ENCODE measurements around the gene BCL2.
"Not testable (repeated sequence)": the region's sequence is repeated elsewhere in the genome, so short reads cannot be mapped to it uniquely, and the experiment has no call there.

BCL2 gene

GRCh38 chr18:63197246-63197869 lies 122.2 kb downstream of the BCL2 start:
- no peak for DNase-seq

GRCh38 chr18:63195326-63196159 lies 124.0 kb downstream of the BCL2 start:
- DNase-seq = no peak

GRCh38 chr18:63192885-63193349 lies 126.7 kb downstream of the BCL2 start:
- DNase-seq = no peak

DNA sequence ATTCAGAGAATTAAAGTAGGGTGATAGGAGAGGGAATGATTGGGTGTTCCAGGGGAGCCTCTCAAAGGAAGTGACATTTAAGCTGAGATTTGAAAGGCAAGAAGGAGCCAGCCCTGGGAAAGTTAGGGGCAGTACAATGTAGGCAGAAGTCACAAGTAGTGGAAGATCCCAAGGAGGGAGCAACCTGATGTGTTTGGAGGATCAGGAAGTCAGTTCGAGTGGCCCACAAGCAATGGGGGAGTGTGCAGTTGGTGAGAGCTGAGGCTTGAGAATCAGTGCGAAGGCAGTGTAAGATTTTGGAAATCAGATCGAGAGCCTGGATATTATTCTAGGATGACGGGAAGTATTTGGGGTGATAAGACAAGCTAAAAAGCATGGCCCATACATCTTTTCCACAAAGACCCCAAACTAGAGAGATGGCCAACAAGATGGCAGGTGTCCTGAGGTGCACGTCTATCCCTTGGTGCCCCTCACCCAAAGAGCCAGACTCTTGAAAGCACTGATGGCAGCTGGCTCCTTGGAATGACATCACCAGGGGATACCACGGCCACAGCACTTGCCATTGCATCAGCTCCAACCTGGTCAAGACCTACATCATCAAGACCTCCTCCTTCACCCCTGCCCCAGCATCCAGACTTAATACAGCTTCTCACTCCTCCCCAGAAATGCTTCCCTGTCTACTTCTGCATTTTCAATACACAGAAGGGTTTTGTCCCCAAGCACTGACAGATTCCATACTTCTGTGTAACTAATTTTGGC lies 127.3 kb downstream of the BCL2 start:
- no peak for DNase-seq

DNA sequence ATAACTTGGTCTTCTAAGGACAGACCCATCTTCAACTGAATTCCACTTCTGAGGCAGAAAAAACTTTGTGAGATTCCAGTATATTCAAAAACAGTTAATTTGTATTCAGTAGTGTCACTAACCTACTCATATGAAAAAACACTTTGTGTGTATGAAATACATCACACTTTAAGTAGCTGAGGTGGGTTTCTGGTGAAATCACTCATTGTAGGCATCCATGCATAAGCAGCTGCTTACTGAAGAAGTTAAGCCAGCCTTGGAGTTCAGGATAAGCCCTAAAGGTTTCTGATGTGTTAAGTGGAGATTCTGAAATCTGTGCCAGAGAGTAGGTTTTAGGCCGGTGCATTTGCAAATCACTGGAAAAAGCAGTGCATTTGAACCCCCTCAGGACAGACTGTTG lies 128.2 kb downstream of the BCL2 start:
- DNase-seq = no peak

DNA sequence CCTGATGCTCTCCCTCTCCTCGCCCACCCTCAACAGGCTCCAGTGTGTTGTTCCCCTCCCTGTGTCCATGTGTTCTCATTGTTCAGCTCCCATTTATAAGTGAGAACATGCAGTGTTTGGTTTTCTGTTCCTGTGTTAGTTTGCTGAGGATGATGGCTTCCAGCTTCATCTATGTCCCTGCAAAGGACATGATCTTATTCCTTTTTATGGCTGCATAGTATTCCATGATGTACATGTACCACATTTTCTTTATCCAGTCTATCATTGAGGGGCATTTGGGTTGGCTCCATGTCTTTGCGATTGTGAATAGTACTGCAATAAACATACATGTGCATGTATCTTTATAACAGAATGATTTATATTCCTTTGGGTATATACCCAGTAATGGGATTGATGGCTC lies 128.7 kb downstream of the BCL2 start:
- not testable (repeated sequence) for DNase-seq

DNA sequence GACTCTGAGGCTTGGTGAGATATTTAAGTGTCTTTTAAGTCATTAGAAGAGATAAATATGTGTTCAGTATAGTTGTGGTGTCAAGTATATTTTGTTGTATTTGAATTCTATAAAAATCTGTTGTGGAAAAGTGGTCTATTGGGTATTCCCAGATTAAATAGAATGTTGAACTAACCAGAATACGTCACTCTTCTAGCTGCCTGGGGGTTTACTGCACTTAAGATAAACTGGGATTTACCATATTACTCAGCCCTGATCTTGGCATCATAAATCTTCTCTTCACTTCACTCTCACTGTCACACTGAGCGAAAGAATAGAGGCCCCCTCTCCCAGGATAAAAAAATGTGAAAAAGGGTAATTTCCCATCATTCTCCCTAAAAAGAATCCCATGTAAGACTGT lies 129.8 kb downstream of the BCL2 start:
- no peak for DNase-seq

DNA sequence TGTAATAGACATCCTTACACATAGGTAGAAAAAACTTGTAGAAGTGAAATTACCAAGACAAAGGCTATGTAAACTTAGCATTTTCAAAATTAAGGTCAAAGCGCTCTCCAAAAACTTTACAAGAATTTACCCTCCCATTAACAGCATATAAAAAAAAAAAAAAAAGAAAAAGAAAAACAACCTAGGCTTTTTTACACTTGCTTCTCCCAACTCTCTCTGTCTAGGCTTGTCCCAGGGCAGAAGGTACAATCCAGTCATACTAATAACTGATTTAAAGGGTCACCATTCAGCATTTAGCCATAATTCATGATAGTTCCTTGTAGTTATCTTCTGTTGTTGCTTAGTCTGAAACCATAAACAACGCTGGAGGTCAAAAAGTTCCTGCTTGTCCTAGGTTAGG lies 130.5 kb downstream of the BCL2 start:
- DNase-seq = no peak

DNA sequence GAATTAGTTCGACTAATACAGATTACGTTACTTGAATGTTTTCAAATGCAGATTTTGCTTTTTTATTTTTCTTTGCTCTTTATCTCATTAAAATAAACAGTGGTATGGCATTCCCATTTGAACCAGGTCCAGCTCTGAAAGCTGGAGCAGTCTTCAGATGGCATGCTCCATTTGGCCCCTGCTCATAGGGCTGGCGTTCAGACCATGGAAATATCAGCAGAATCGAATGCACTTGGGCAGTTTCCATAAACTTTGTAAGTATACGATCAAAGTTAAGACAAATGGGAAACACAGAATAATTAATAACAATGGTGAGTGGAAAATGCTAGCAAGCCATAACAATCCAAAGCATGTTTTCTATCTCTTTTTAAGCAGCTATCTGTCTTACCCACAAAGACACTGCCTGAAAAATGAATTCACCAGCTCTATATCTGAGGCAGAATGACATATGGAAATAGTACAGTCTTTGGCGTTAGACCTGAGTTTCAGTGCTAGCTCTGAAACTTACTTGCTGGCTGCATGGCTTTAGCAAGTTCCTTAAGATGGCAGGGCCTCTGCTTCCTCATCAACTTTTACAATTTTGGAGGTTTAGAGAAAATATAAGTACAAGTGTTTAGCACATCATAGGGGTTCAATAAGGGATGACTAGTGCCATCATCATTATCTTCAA lies 131.6 kb downstream of the BCL2 start:
- DNase-seq = no peak

- DNase-seq = no peak
Observed at GRCh38 chr18:63187223-63187574, 132.4 kb downstream of the BCL2 start.

- DNase-seq = no peak
Observed at GRCh38 chr18:63186520-63187222, 132.9 kb downstream of the BCL2 start.

- no peak for DNase-seq
Observed at GRCh38 chr18:63185984-63186383, 133.6 kb downstream of the BCL2 start.

GRCh38 chr18:63183952-63184770 lies 135.4 kb downstream of the BCL2 start:
- no peak for DNase-seq

- DNase-seq = no peak
Observed at GRCh38 chr18:63183378-63183777, 136.2 kb downstream of the BCL2 start.

GRCh38 chr18:63182861-63183260 lies 136.7 kb downstream of the BCL2 start:
- no peak for DNase-seq

DNA sequence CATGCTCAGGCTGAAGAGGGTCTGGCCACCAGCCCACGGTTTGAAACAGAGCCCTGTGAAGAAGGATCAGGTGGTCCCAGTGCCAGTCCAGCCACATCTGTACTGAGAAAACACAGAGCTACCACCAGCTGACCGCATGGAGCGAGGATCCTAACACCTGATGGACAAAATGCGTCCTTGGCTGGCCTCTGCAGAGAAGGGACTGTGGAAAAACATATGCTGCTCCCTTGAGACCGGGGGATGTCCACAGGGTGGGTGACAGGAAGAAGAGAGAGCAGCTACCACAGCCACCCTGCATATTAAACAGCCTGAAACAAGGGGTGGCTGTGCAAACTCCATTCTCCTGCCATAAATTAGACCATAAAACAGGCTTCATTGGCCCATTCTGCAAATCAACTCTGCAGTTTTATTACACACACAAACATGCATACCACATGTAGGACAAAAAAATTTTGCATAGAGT lies 137.2 kb downstream of the BCL2 start:
- DNase-seq = peak; percentile 88

- DNase-seq = no peak
Observed at GRCh38 chr18:63181706-63182309, 137.8 kb downstream of the BCL2 start.

DNA sequence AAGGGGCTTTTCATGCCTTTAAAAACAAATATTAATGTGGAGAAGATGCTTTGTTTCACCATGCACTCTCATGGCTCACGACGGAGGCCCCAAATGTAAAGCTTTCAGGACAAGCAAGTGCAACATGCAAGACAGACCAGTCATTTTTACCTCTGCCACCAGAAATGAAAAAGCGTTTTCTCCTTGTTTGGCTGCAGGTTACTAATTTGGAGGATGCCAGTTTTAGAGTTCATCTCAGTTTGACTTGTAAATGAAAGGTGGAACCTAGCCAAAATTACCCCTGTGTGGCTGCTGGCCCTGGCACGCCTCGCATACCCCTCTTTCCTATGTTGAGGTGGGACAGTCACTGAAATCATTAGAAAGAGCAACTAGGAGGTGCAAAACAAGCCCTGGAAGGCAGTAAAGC lies 138.6 kb downstream of the BCL2 start:
- no peak for DNase-seq

DNA sequence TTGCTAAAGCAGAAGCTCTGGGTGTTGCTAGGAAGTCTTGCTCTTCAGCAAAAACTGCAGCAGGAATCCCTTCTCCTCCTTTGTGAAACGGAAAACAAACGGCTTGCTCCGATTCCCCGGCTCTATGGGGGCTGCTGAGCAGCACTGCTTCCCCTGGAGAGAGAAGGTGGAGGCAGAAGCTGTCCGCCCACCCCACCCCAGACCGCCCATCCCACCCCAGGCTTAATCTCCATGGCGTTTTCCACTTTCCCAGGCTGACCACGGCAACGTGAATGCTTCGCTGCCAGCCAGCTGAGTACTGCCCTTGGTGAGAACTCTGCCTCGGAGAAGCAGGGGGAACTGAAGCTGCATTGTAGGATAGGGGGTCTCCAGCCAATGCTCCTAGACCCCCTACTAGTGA lies 139.2 kb downstream of the BCL2 start:
- DNase-seq = no peak

GRCh38 chr18:63179422-63179821 lies 140.1 kb downstream of the BCL2 start:
- DNase-seq = no peak

GRCh38 chr18:63178971-63179370 lies 140.6 kb downstream of the BCL2 start:
- no peak for DNase-seq

Data from NCI-H526 treated with DMSO at 0.1 percent for 48 hours (cell line).